ENCODE measurements around the gene PMS1.

The PMS1 gene

DNA sequence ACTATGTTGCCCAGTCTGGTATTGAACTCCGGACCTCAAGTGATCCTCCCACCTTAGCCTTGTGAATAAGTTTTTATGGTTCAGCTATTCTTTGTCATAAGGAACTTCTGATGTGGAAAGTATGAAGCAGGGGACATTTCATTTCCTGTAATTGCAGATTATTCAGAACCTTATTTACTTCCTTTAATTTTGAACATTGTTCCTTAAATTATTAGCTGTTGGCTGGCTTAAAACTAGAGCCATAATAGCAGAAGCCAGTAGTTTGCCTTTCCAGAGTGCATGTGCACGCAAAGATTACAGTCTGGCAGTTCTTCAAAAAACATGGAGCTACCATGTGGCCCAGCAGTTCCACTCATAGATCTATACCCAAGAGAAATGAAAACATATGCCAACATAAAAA is 53.1 kb downstream of the PMS1 start:
- Histone ChIP-seq H3K27ac (replicated peaks) (no peak overlapping the region), H3K27me3 (ENCODE audit: insufficient read depth, poor library complexity, severe bottlenecking) (no peaks in the 10 kb centered on the region), H3K4me3 (replicated peaks; ENCODE audit: insufficient read depth, low read length) (no peak overlapping the region)
- DNase-seq (ENCODE audit: low read depth in 1 of 2, low spot score in 1 of 2) = no peak
- TF ChIP-seq POLR2AphosphoS5 (IDR thresholded peaks at IDR 0.05; ENCODE audit: low read depth) (no peak), SPI1 (IDR thresholded peaks at IDR 0.05; ENCODE audit: borderline replicate concordance, low read depth) (no peak), GABPA (IDR thresholded peaks at IDR 0.05; ENCODE audit: low read depth) (no peak)
- TF ChIP-seq, protein P1, sequence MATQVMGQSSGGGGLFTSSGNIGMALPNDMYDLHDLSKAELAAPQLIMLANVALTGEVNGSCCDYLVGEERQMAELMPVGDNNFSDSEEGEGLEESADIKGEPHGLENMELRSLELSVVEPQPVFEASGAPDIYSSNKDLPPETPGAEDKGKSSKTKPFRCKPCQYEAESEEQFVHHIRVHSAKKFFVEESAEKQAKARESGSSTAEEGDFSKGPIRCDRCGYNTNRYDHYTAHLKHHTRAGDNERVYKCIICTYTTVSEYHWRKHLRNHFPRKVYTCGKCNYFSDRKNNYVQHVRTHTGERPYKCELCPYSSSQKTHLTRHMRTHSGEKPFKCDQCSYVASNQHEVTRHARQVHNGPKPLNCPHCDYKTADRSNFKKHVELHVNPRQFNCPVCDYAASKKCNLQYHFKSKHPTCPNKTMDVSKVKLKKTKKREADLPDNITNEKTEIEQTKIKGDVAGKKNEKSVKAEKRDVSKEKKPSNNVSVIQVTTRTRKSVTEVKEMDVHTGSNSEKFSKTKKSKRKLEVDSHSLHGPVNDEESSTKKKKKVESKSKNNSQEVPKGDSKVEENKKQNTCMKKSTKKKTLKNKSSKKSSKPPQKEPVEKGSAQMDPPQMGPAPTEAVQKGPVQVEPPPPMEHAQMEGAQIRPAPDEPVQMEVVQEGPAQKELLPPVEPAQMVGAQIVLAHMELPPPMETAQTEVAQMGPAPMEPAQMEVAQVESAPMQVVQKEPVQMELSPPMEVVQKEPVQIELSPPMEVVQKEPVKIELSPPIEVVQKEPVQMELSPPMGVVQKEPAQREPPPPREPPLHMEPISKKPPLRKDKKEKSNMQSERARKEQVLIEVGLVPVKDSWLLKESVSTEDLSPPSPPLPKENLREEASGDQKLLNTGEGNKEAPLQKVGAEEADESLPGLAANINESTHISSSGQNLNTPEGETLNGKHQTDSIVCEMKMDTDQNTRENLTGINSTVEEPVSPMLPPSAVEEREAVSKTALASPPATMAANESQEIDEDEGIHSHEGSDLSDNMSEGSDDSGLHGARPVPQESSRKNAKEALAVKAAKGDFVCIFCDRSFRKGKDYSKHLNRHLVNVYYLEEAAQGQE (IDR thresholded peaks at IDR 0.05; ENCODE audit: insufficient replicate concordance, low read depth) = no peak
- TF ChIP-seq, protein P2, sequence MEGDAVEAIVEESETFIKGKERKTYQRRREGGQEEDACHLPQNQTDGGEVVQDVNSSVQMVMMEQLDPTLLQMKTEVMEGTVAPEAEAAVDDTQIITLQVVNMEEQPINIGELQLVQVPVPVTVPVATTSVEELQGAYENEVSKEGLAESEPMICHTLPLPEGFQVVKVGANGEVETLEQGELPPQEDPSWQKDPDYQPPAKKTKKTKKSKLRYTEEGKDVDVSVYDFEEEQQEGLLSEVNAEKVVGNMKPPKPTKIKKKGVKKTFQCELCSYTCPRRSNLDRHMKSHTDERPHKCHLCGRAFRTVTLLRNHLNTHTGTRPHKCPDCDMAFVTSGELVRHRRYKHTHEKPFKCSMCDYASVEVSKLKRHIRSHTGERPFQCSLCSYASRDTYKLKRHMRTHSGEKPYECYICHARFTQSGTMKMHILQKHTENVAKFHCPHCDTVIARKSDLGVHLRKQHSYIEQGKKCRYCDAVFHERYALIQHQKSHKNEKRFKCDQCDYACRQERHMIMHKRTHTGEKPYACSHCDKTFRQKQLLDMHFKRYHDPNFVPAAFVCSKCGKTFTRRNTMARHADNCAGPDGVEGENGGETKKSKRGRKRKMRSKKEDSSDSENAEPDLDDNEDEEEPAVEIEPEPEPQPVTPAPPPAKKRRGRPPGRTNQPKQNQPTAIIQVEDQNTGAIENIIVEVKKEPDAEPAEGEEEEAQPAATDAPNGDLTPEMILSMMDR (IDR thresholded peaks at IDR 0.05; ENCODE audit: insufficient read depth, low read length) = no peak

DNA sequence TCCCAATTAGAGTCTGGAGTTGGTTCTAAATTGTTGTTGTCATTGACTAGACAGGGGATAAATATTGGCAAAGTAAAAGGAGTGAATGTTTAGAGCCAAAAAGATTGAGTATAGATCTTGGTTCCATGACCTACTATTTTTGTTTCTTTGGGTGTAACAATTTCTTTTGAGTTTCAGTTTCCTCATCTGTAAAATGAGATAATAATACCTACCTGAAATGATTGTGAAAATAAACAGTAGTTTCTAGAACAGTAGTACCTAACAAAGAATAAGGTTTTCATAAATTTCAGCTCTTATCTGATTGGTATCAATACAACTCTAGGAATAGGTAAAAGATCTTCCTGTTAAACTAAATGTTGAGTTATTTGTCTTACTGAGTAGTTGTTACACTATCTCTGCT is 56.8 kb downstream of the PMS1 start:
- Histone ChIP-seq H3K27ac (replicated peaks) (no peak overlapping the region), H3K27me3 (ENCODE audit: insufficient read depth, poor library complexity, severe bottlenecking) (no peaks in the 10 kb centered on the region), H3K4me3 (replicated peaks; ENCODE audit: insufficient read depth, low read length) (no peak overlapping the region)
- TF ChIP-seq GABPA (IDR thresholded peaks at IDR 0.05; ENCODE audit: low read depth) (no peak), POLR2AphosphoS5 (IDR thresholded peaks at IDR 0.05; ENCODE audit: low read depth) (no peak), SPI1 (IDR thresholded peaks at IDR 0.05; ENCODE audit: borderline replicate concordance, low read depth) (no peak)
- TF ChIP-seq, protein P1 (IDR thresholded peaks at IDR 0.05; ENCODE audit: insufficient replicate concordance, low read depth) = no peak
- TF ChIP-seq, protein P2 (IDR thresholded peaks at IDR 0.05; ENCODE audit: insufficient read depth, low read length) = no peak
- DNase-seq (ENCODE audit: low read depth in 1 of 2, low spot score in 1 of 2) = no peak

DNA sequence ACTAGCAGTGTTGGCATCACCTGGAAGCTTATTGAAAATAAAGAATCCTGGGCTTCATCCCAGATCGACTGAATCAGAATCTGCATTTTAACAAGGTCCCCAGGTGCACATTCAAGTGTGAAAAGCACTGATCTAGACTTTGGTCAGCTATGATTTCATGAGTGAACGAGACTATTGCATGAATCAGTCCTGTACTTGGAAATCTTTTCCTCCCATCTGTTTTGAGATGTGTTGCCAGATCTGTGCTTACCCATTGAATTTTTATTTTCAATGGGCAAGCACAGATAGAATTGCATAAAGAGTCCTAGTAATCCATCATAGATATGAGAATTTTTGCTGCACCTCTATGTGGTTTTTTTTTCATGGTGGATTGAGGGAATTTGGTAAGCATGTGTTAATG is 64.0 kb downstream of the PMS1 start:
- Histone ChIP-seq H3K4me3 (replicated peaks; ENCODE audit: insufficient read depth, low read length) (no peak overlapping the region), H3K27ac (replicated peaks) (no peak overlapping the region), H3K27me3 (ENCODE audit: insufficient read depth, poor library complexity, severe bottlenecking) (no peaks in the 10 kb centered on the region)
- TF ChIP-seq POLR2AphosphoS5 (IDR thresholded peaks at IDR 0.05; ENCODE audit: low read depth) (no peak), SPI1 (IDR thresholded peaks at IDR 0.05; ENCODE audit: borderline replicate concordance, low read depth) (no peak), GABPA (IDR thresholded peaks at IDR 0.05; ENCODE audit: low read depth) (no peak)
- TF ChIP-seq, protein P1 (IDR thresholded peaks at IDR 0.05; ENCODE audit: insufficient replicate concordance, low read depth) = no peak
- TF ChIP-seq, protein P2 (IDR thresholded peaks at IDR 0.05; ENCODE audit: insufficient read depth, low read length) = no peak
- DNase-seq (ENCODE audit: low read depth in 1 of 2, low spot score in 1 of 2) = no peak
